Type B pancreatic cell (in vitro differentiated cells): Measurements from ENCODE around the gene OR1D2. TPM values are rescaled to one million over a fixed set of nuclear protein-coding genes. Genes with fewer than 3 reads are reported as not detected.

Experiments used
- DNase-seq: peaks from one replicate; pipeline ENCODE4 v3.0.0; 2021; ENCODE audit warnings: mixed read lengths; ENCODE audit not compliant: unreplicated experiment; ENCODE audit errors: extremely low spot score
- H3K27ac Mint-ChIP-seq: 2 replicates; pipeline ENCODE4 v1.8.0; 2021; ENCODE audit warnings: mild to moderate bottlenecking, mixed read lengths
- H3K27me3 Mint-ChIP-seq: 2 replicates; pipeline ENCODE4 v1.8.0; 2021; ENCODE audit warnings: mixed read lengths
- H3K36me3 Mint-ChIP-seq: 2 replicates; pipeline ENCODE4 v1.8.0; 2021; ENCODE audit warnings: mixed read lengths
- H3K4me1 Mint-ChIP-seq: one replicate; pipeline ENCODE4 v1.8.0; 2021; ENCODE audit warnings: mixed read lengths; ENCODE audit not compliant: unreplicated experiment
- H3K4me3 Mint-ChIP-seq: 2 replicates; pipeline ENCODE4 v1.8.0; 2021; ENCODE audit warnings: mild to moderate bottlenecking, mixed read lengths
- H3K9me3 Mint-ChIP-seq: 2 replicates; pipeline ENCODE4 v1.8.0; 2021; ENCODE audit warnings: mixed read lengths
- total RNA-seq: library from RNA; stranded (reverse); gene quantifications from 2 replicates; pipeline ENCODE4 v1.2.1, GENCODE V29; 2021; ENCODE audit warnings: low replicate concordance
- TF ChIP-seq, protein P1 (sequence below): fragments of 200-600 bp; sonication (generic); conservative IDR thresholded peaks from 2 replicates; pipeline ENCODE4 v1.5.0; 2021; ENCODE audit warnings: antibody characterized with exemption, mild to moderate bottlenecking

Gene OR1D2
- total RNA-seq, 1 donor from 2014 or later = not detected

DNA sequence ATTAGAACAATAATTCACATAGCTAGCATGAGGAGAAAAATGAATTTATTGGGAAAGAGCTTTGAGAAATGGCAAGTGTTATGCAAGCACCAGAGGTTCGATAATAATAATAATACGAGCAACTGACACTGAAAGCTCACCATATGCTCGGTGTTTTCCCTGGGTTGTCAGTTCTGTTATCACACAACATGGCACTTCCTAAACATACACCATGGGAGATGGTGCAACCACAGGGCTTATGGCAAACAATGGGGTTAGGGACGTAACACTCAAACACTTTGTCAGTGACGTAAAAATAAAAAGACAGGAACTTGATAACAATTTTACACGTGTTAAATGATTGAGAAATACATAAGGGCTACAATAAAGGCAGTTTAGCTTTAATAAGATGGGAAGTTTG, 64.5 kb downstream of the OR1D2 start:
- H3K36me3 Mint-ChIP-seq = no peaks in the 10 kb centered on the region
- no peak for DNase-seq
- H3K27me3 Mint-ChIP-seq = peaks cover 3% of the 10 kb centered on the region
- peaks cover 4% of the 10 kb centered on the region for H3K9me3 Mint-ChIP-seq
- H3K4me3 Mint-ChIP-seq = no peak overlapping the region
- H3K4me1 Mint-ChIP-seq = no peaks in the 10 kb centered on the region
- TF ChIP-seq, protein P1, sequence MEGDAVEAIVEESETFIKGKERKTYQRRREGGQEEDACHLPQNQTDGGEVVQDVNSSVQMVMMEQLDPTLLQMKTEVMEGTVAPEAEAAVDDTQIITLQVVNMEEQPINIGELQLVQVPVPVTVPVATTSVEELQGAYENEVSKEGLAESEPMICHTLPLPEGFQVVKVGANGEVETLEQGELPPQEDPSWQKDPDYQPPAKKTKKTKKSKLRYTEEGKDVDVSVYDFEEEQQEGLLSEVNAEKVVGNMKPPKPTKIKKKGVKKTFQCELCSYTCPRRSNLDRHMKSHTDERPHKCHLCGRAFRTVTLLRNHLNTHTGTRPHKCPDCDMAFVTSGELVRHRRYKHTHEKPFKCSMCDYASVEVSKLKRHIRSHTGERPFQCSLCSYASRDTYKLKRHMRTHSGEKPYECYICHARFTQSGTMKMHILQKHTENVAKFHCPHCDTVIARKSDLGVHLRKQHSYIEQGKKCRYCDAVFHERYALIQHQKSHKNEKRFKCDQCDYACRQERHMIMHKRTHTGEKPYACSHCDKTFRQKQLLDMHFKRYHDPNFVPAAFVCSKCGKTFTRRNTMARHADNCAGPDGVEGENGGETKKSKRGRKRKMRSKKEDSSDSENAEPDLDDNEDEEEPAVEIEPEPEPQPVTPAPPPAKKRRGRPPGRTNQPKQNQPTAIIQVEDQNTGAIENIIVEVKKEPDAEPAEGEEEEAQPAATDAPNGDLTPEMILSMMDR = no peak
- no peak overlapping the region for H3K27ac Mint-ChIP-seq

- Mint-ChIP-seq H3K4me3 (no peak overlapping the region), H3K36me3 (no peaks in the 10 kb centered on the region), H3K27me3 (peaks cover 3% of the 10 kb centered on the region), H3K27ac (no peak overlapping the region), H3K9me3 (no peaks in the 10 kb centered on the region), H3K4me1 (no peaks in the 10 kb centered on the region)
- TF ChIP-seq, protein P1 = no peak
- no peak for DNase-seq
These were observed 65.3 kb downstream of the OR1D2 start for GRCh38 chr17:3038941-3039340.

Other genes starting within 250 kb of the OR1D2 start
- gene OR1D5, start 40.8 kb downstream of the OR1D2 start, total RNA-seq = not detected in 2 replicates
- gene OR1G1, start 23.1 kb upstream of the OR1D2 start, total RNA-seq = not detected in 2 replicates
- not detected in 2 replicates for gene OR1A2, start 93.1 kb upstream of the OR1D2 start, total RNA-seq
- not detected in 2 replicates for gene OR1A1, start 103.2 kb upstream of the OR1D2 start, total RNA-seq
- not detected in 2 replicates for gene OR3A1, start 193.9 kb upstream of the OR1D2 start, total RNA-seq